ENCODE measurements around the gene CEP72. TPM values are rescaled to one million over a fixed set of nuclear protein-coding genes. Genes with fewer than 3 reads are reported as not detected.
"Not testable (repeated sequence)": the region's sequence is repeated elsewhere in the genome, so short reads cannot be mapped to it uniquely, and the experiment has no call there.

Gene CEP72
- total RNA-seq, 4 donors from 2014 or later = 0.83 to 1.8 (median 1.5) TPM

DNA sequence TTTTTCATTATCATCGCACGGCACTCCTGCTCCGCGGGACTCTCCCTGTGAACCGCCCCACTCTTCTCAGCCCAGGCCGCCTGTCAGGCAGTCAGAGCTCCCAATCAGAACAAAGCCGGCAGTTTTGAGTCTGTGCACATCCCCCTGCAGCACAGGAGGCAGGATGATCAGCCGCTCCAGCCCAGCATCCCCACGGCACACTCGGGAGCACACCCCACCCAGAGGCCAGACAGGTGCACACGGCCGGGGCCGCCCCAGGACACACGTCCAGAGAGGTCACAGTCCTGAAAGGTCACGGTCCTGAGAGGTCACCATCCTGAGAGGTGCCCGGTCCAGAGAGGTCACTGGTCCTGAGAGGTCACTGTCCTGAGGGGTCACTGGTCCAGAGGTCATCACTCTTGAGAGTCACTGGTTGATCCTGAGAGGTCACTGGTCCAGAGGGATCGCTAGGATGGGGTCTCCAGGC lies 72.6 kb downstream of the CEP72 start:
- Histone ChIP-seq H3K4me1 (peaks cover 30 to 52% (median 46%) of the 10 kb centered on the region in 4 donors), H3K27me3 (no peaks in the 10 kb centered on the region), H3K27ac (replicated peaks in 1 of 4) (peak overlapping the region in 2 of 4 donors; percentile 64 to 65), H3K36me3 (peaks cover 0 to 7% (median 5%) of the 10 kb centered on the region in 4 donors), H3K4me3 (no peak overlapping the region), H3K9me3 (no peaks in the 10 kb centered on the region)
- no peak for DNase-seq (ENCODE audit: extremely low spot score)
- intact Hi-C loops (cut with DNase I) = no loop called here
- TF ChIP-seq CTCF (IDR thresholded peaks at IDR 0.05) (no peak), EP300 (IDR thresholded peaks at IDR 0.05) (no peak), POLR2A (IDR thresholded peaks at IDR 0.05; ENCODE audit: low read depth) (no peak), POLR2AphosphoS5 (IDR thresholded peaks at IDR 0.05) (no peak)
- 80% methylated on average over 14 of the region's 17 CpGs for WGBS

DNA sequence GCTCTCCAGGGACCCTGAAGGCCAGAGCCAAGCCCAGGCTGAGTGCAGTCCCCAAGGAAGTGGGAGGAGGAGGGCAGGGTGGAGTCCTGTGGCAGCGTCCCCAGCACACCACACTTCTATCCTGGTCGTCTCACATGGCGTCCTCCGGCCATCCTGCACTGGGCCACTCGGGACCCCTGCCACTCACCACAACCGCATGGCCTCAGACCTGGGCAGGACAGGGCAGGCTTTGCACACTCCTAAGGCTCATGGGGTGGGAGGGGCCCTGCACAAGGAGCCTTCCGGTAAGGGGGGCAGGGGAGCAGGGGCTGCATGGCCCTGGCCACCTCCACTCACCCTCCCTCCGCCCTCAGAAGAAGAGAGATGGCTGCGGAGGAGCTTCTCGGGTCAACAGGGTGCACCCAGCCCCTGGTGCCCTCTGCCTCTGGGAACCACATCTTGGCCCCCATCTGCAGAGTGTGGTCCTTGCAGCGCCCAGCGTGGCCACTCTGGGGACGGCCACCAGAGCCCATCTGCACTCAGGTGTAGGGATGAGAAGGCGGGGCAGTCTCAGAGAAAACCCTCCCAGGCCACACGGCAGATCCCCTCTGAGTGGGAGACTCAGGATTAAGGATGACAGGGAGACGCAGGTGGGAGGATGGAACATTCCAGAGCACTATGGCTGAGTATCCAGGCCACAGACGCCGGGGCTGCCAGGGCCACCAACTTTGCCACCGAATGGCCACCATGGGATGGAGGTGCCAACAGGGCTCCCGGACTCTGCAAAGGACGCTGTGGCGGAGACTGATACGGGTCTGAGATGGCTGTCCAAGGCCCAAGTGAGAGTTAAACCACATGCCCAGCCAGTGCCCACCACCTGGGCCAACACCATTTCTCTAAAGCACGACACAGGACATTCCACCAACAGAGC lies 73.4 kb downstream of the CEP72 start:
- H3K4me1 ChIP-seq = peaks cover 30 to 52% (median 45%) of the 10 kb centered on the region in 4 donors
- WGBS = 83% methylated on average over 17 of the region's 24 CpGs
- H3K27me3 ChIP-seq = no peaks in the 10 kb centered on the region
- intact Hi-C loops (cut with DNase I) = no loop called here
- no peak overlapping the region for H3K4me3 ChIP-seq
- no peaks in the 10 kb centered on the region for H3K9me3 ChIP-seq
- no peak for DNase-seq (ENCODE audit: extremely low spot score)
- peaks cover 0 to 7% (median 5%) of the 10 kb centered on the region in 4 donors for H3K36me3 ChIP-seq
- peak overlapping the region in 2 of 4 donors; percentile 64 to 65 for H3K27ac ChIP-seq (replicated peaks in 1 of 4)
- TF ChIP-seq POLR2A (IDR thresholded peaks at IDR 0.05; ENCODE audit: low read depth) (no peak), CTCF (IDR thresholded peaks at IDR 0.05) (no peak), POLR2AphosphoS5 (IDR thresholded peaks at IDR 0.05) (no peak), EP300 (IDR thresholded peaks at IDR 0.05) (no peak)

DNA sequence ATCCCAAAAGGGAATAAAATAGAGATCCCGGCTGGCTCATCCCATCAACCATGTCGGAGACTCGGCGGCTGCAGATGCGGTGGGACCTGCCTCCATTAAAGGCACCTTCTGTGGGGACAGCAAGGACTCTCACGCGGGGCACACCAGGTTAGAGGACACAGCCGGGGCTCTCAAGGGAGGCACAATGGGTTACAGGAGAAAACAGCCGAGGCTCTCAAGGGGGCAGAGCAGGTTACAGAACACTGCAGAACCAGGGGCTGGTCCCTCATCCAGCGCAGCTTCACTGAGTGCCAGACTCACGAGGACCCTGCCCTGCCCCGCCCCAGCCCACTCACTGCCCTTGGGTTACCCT lies 74.0 kb downstream of the CEP72 start:
- H3K27ac ChIP-seq (replicated peaks in 1 of 4); H3K9me3 ChIP-seq; DNase-seq (ENCODE audit: extremely low spot score); H3K27me3 ChIP-seq; H3K4me3 ChIP-seq; intact Hi-C loops (cut with DNase I); H3K36me3 ChIP-seq: not testable (repeated sequence)
- peaks cover 27 to 47% (median 39%) of the 10 kb centered on the region in 4 donors for H3K4me1 ChIP-seq
- WGBS = 86% methylated on average over 9 of the region's 12 CpGs

DNA sequence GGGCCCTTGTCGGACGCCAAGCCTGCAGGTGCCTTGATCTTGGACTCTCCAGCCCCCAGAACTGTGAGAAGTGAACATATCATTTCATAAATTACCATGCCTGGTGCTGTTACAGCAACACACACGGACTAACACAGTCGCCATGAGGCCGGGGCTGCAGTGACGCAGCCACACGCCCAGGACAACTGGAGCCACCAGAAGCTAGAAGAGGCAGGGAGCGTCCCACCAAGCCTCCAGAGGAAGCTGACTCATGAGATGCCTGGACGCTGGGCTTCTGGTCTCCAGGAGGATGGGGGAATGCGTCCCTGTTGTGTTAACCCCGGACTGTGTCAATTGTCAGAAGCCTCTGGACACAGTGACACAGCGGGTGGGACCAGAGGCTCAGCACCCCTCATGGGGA lies 74.8 kb downstream of the CEP72 start:
- H3K4me3 ChIP-seq; H3K36me3 ChIP-seq; DNase-seq (ENCODE audit: extremely low spot score); H3K9me3 ChIP-seq; H3K27me3 ChIP-seq; intact Hi-C loops (cut with DNase I); H3K27ac ChIP-seq (replicated peaks in 1 of 4): not testable (repeated sequence)
- H3K4me1 ChIP-seq = peaks cover 27 to 41% (median 33%) of the 10 kb centered on the region in 4 donors
- WGBS = 68% methylated on average over 8 of the region's 12 CpGs

DNA sequence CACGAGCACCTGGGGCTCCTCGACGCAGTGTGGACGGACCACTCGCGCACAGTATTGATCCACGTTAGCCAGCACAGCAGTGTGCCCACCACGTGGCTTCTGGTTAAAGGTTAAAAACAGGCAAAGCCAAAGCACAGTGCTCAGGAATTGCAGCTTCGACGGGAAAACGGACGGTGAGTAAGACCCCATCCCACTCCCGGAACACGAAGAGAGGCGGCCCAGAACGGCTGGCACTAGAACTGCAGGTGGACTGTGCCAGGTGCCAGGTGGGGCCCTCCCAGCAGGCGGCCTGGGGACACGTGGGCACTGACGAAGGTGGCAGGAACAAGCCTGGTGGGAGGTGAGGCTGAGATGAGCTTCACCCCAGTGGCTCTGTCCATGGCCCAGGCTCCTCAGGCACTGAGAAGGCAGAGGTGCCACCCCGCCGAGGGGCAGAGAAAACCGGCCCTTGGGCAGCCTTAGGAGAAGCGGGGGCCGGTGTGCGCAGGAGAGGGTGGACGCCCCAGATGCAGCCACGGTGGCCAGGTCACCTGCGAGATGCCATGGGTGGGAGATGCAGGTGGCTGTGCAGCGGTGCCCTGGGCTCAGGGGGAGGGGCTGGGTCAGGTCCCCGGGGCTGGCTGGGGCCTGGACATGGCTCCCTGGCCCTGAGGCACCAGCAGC lies 76.3 kb downstream of the CEP72 start:
- H3K4me1 ChIP-seq = peaks cover 14 to 29% (median 23%) of the 10 kb centered on the region in 4 donors
- H3K9me3 ChIP-seq; H3K36me3 ChIP-seq; H3K27me3 ChIP-seq; H3K27ac ChIP-seq (replicated peaks in 1 of 4); intact Hi-C loops (cut with DNase I); H3K4me3 ChIP-seq; DNase-seq (ENCODE audit: extremely low spot score): not testable (repeated sequence)
- 84% methylated on average over 16 of the region's 30 CpGs for WGBS

- H3K27ac ChIP-seq (replicated peaks in 1 of 4); DNase-seq (ENCODE audit: extremely low spot score); H3K36me3 ChIP-seq; H3K4me3 ChIP-seq; intact Hi-C loops (cut with DNase I); H3K27me3 ChIP-seq; H3K9me3 ChIP-seq: not testable (repeated sequence)
- WGBS = no CpG with 5 or more reads among the region's 12 CpGs
- peaks cover 1 to 11% (median 7%) of the 10 kb centered on the region in 4 donors for H3K4me1 ChIP-seq
These were observed 78.2 kb downstream of the CEP72 start for GRCh38 chr5:690293-690692.

DNA sequence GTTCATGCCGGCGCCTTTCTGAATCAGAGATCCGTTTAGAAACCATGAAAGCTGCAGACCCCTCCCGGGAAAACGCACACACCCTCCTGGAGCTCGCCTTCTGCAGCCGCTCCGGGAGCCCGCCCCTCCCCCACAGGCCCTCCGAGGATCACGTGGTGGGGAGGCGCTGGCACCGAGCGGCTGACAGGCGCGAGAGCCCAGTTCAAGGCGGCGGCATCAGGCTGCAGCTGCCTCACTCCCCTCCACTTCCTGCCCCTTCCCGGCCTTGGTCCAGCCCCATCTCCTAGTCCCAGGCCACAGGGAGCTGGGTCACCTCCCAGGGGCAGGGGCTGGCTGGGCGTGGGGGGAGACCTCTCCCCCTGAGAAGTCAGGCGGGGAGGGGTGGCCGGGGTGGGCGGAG lies 78.9 kb downstream of the CEP72 start:
- Histone ChIP-seq H3K4me3 (peak overlapping the region in 2 of 4 donors; percentile 22 to 49), H3K27ac (replicated peaks in 1 of 4) (peak overlapping the region in 2 of 4 donors; percentile 66 to 88)
- H3K9me3 ChIP-seq; DNase-seq (ENCODE audit: extremely low spot score); H3K4me1 ChIP-seq; intact Hi-C loops (cut with DNase I); H3K27me3 ChIP-seq; H3K36me3 ChIP-seq: not testable (repeated sequence)
- WGBS = no CpG with 5 or more reads among the region's 23 CpGs

All from esophagus muscularis mucosa (tissue), 4 donors.